Measurements from ENCODE around the gene ZNF365.

- no peak for TF ChIP-seq CTCF (IDR thresholded peaks at IDR 0.05)
- TF ChIP-seq POLR2A (IDR thresholded peaks at IDR 0.05) = no peak
These were observed 52.4 kb downstream of the ZNF365 start for GRCh38 chr10:62426600-62426999.

All from uterus (tissue), 2 donors.